Measurements from ENCODE around the gene HLA-DQB1.
"Not testable (repeated sequence)": the region's sequence is repeated elsewhere in the genome, so short reads cannot be mapped to it uniquely, and the experiment has no call there.

The HLA-DQB1 gene

GRCh38 chr6:32666420-32667300 is at the start of gene HLA-DQB1:
TSS of gene HLA-DQB1 (minus strand) at chr6:32666657. CDS start at chr6:32666607, 50 bp downstream.
- peak; percentile 1 for DNase-seq

- no peak for DNase-seq
Measured at GRCh38 chr6:32713241-32713640, 46.8 kb upstream of the HLA-DQB1 start.

DNA sequence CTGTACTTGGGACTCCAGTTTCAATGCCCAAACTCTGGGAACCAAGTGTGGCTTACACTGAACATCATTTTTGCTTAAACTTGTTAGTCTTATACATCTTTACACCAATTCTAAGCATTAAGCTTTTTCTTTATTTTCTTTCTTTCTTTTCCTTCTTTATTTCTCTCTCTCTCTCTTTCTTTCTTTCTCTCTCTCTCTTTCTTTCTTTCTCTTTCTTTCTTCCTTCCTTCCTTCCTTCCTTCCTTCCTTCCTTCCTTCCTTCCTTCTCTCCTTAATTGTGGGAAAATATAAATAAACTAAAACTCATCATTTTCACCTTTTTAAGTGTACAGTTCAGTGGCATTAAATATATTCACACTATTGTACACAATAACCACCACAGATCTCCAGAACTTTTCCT is 43.2 kb upstream of the HLA-DQB1 start:
- no peak for DNase-seq

DNA sequence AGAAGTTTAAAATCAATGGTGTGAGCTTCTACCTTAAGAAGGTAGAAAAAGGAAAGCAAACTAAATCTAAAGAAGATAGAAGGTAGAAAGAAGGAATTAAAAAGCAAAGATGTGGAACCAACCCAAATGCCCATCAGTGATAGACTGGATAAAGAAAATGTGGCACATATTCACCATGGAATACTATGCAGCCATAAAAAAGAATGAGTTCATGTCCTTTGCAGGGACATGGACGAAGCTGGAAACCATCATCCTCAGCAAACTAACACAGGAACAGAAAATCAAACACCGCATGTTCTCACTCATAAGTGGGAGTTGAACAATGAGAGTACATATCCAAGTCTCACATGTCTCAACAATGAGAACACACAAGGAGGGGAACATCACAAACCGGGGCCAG is 38.7 kb upstream of the HLA-DQB1 start:
- DNase-seq: not testable (repeated sequence)

GRCh38 chr6:32703347-32703746 is 36.9 kb upstream of the HLA-DQB1 start:
- DNase-seq: no peak

DNA sequence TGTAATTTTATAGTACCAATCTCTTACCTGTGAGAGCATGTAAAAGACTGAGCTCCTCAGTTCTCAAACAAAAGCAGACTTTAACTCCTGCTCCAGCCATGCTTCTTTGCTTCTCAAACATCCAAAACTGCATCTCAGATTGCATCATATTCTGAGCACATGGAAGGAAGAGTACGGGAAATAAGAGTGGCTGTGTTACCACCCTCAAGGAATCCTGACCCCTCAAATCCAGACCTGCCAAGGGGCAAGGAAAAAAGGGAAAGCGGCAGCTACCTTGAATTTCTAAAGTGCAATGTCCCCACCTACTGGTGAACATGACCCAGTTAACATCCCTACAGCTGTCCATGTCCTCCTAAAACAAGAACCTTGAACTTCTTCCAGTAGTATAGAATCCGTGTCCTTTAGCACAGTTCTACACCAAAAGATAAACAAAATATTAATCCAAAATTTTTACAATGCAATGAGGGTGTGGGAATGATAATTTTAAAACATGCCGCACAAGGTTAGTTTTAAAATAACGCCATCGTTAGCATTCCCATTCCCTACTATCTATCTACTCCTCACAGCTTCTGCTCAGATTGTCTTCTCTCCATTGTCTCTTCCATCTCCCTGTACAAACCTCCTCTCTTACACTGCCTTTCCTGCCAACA is 34.1 kb upstream of the HLA-DQB1 start:
- DNase-seq: peak; percentile 69

- no peak for DNase-seq
Measured at GRCh38 chr6:32697031-32697430, 30.6 kb upstream of the HLA-DQB1 start.

- DNase-seq: peak; percentile 6
Measured at GRCh38 chr6:32692019-32692418, 25.6 kb upstream of the HLA-DQB1 start.

- DNase-seq: no peak
Measured at GRCh38 chr6:32689531-32690501, 23.4 kb upstream of the HLA-DQB1 start.

- DNase-seq: no peak
Measured at GRCh38 chr6:32685603-32686002, 19.1 kb upstream of the HLA-DQB1 start.

- no peak for DNase-seq
Measured at GRCh38 chr6:32684246-32684645, 17.8 kb upstream of the HLA-DQB1 start.

DNA sequence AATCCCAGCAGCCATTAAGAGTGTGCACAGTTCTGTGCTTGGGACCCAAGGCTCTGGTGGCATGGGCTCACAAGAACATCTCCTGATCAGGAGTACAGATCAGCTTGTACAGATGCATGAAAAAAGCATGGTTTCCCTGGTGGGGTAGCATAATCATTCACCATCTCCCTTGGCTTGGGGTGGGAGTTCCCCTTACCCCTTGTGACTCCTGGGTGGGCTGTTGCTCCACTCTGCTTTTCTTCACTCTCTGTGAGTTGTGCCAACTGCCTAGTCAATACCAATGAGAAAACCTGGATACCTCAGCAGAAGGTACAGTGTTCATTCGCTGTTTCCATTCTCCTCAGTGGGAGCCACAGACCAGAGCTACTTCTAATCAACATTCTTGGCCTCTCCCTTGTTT is 13.6 kb upstream of the HLA-DQB1 start:
- DNase-seq: no peak

- DNase-seq: no peak
Measured at GRCh38 chr6:32679492-32679891, 13.0 kb upstream of the HLA-DQB1 start.

DNA sequence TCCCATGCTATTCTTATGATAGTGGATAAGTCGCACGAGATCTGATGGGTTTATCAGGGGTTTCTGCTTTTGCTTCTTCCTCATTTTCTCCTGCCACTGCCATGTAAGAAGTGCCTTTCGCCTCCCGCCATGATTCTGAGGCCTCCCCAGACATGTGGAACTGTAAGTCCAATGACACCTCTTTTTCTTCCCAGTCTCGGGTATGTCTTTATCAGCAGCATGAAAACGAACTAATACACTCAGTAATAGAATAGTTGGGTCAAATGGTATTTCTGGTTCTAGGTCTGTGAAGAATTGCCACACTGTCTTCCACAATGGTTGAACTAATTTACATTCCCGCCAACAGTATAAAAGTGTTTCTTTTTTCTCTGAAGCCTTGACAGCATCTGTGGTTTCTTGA is 7.7 kb upstream of the HLA-DQB1 start:
- not testable (repeated sequence) for DNase-seq

DNA sequence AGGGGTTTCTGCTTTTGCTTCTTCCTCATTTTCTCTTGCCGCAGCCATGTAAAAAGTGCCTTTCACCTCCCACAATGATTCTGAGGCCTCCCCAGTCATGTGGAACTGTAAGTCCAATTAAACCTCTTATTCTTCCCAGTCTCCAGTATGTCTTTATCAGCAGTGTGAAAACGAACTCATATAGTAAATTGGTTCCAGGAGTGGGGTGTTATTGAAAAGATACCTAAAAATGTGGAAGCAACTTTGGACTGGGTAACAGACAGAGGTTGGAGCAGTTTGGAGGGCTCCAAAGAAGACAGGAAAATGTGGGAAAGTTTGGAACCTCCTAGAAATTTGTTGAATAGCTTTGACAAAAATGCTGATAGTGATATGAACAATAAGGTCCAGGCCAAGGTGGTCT is 5.5 kb upstream of the HLA-DQB1 start:
- not testable (repeated sequence) for DNase-seq

DNA sequence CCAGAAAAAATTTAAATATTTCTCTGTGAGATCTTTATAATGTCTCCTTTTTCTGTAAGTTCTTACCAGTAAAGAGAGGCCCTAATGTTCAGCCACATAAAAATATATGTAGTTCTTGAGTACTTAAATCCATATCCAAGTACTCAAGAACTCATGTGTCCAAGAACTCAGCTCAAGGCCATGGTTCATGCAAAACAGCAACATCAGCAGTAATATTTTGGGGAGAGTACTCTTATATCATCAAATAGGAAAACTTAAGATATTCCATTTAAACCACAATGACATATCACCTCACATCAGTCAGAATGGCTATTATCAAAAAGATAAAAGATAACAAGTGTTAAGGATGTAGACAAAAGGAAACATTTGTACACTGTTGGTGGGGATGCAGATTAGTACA is 3.4 kb upstream of the HLA-DQB1 start:
- DNase-seq: no peak

GRCh38 chr6:32669240-32669639 is 2.8 kb upstream of the HLA-DQB1 start:
- no peak for DNase-seq

GRCh38 chr6:32668226-32668747 is 1.8 kb upstream of the HLA-DQB1 start:
- DNase-seq: no peak

- no peak for DNase-seq
Measured at GRCh38 chr6:32665661-32666060, 796 bp downstream of the HLA-DQB1 start.

- DNase-seq: no peak
Measured at GRCh38 chr6:32664827-32665362, 1.6 kb downstream of the HLA-DQB1 start.

DNA sequence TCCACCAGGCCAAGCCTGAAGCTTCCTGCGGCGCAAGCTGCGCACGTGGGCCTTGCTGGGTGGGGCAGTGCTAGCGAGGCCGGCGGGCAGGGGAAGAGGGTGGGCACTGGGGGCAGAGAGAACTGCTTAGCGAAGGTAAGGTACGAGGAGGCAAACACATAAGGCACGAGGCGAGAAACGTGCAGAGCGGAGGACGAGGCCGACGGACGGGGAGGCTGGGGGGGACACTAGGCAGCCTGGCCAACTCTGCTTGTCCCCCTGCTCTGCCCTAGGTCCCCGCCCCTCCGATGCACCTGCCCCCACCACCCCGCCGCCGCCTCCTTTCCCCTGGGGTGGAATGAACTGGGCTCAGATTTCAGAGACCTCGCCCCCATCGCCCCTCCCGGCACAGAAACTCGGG is 2.1 kb downstream of the HLA-DQB1 start:
- no peak for DNase-seq

DNA sequence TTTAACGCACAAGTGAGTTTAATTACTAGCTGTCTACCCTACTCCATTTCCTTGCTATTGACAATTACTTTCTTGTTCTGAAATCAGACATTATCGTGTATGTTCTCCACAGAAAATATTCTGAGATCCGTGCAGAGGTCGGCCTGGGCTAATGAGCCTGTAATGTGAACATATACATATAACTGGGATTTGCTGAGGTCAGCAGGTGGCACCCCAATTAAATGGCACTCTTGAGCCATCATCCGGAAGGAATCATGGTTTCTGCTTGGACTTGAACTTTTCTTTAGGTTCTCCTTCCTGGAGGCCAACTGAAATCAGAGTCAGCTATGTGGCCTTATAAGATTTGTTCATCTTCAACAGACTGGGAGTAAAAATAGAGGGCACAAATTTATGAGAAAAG is 3.6 kb downstream of the HLA-DQB1 start:
- DNase-seq: no peak

- DNase-seq: no peak
Measured at GRCh38 chr6:32662099-32662498, 4.4 kb downstream of the HLA-DQB1 start.
